DND-41 (cell line): Measurements from ENCODE around the gene CALY.

Experiments
- ATAC-seq: fragments of 200-7000 bp; cut with Tn5 transposase; 3 replicates; pipeline ENCODE4 v1.9.1; 2021; ENCODE audit warnings: low read depth; ENCODE audit not compliant: insufficient read depth
- DNase-seq: peaks from one replicate; pipeline ENCODE4 v3.0.0-alpha.2; 2020
- H2AFZ ChIP-seq: 2 replicates; pipeline ENCODE4 v1.6.0; 2012; ENCODE audit warnings: low read depth, low read length
- H3K27ac ChIP-seq: 2 replicates; pipeline ENCODE4 v1.5.1; 2012; ENCODE audit warnings: low read length, inconsistent platforms
- H3K27me3 ChIP-seq: fragments of 200-600 bp; sonication (generic); 2 replicates; pipeline ENCODE4 v1.6.0; 2012; ENCODE audit warnings: low read length, mild to moderate bottlenecking, inconsistent platforms; ENCODE audit not compliant: insufficient read depth, poor library complexity
- H3K36me3 ChIP-seq: 2 replicates; pipeline ENCODE4 v1.5.1; 2012; ENCODE audit warnings: low read length, inconsistent platforms; ENCODE audit not compliant: insufficient read depth
- H3K4me1 ChIP-seq: 2 replicates; pipeline ENCODE4 v1.5.1; 2012; ENCODE audit warnings: mild to moderate bottlenecking, low read length; ENCODE audit not compliant: insufficient read depth
- H3K4me2 ChIP-seq: 2 replicates; pipeline ENCODE4 v1.6.0; 2012; ENCODE audit warnings: mild to moderate bottlenecking, moderate library complexity, low read length, inconsistent platforms; ENCODE audit not compliant: insufficient read depth
- H3K4me3 ChIP-seq, 2 experiments: fragments of 200-600 bp in 1 of 2; shearing (Covaris generic) in 1 of 2; 2 replicates each; pipeline ENCODE4 v1.5.1; 2012 to 2016; ENCODE audit warnings: inconsistent platforms in 2 of 2, low read length in 2 of 2, mild to moderate bottlenecking in 2 of 2, low read depth in 1 of 2, moderate library complexity in 1 of 2
- H3K79me2 ChIP-seq: 2 replicates; pipeline ENCODE4 v1.6.0; 2012; ENCODE audit warnings: low read length, inconsistent platforms; ENCODE audit not compliant: insufficient read depth
- H3K9ac ChIP-seq: 2 replicates; pipeline ENCODE4 v1.6.0; 2012; ENCODE audit warnings: low read depth, mild to moderate bottlenecking, inconsistent platforms, low read length, moderate library complexity
- H3K9me3 ChIP-seq: 2 replicates; pipeline ENCODE4 v1.5.1; 2012; ENCODE audit warnings: low read length, moderate library complexity, mild to moderate bottlenecking, inconsistent platforms; ENCODE audit not compliant: insufficient read depth, severe bottlenecking
- H4K20me1 ChIP-seq: 2 replicates; pipeline ENCODE4 v1.6.0; 2012; ENCODE audit warnings: low read length; ENCODE audit not compliant: insufficient read depth
- EZH2 ChIP-seq: IDR thresholded peaks from 3 replicates; pipeline ENCODE4 v1.6.1; 2012; ENCODE audit warnings: borderline replicate concordance, low read depth, mild to moderate bottlenecking, moderate library complexity, low read length, inconsistent platforms; ENCODE audit not compliant: severe bottlenecking
- TF ChIP-seq, protein P1 (sequence below): IDR thresholded peaks from 2 replicates; pipeline ENCODE4 v1.5.1; 2012; ENCODE audit warnings: borderline replicate concordance, low read length, moderate library complexity, mild to moderate bottlenecking; ENCODE audit not compliant: poor library complexity, severe bottlenecking; ENCODE audit errors: extremely low read depth

CALY gene

DNA sequence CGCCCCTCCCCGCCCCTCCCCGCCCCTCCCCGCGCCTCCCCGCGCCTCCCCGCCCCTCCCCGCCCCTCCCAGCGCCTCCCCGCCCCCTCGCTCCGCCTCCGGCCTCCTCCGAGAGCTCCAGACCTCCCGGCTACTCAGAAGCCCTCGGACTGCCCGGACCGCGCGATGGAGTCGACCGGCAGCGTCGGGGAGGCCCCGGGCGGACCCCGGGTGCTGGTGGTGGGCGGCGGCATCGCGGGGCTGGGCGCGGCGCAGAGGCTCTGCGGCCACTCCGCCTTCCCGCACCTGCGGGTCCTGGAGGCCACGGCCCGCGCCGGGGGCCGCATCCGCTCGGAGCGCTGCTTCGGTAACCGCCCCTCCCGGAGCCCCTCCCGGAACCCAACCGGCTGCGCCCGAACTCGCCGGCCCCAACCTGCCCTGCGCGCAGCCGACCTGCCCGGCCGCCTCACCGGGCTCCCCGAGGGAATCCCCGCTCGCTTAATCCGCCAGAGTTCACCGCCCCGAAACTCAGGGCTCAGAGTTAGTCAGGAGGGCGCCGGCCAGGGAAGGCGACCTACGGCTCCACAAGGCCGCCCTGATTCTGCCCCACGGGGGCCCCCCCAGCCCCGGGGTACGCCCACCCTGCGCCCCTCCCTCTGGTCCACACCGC lies 42.6 kb upstream of the CALY start, which contains the start of gene PAOX:
Gene PAOX, plus strand, starts transcription at position 111 of the 649 bp plus-strand sequence. Its CDS starts 55 bp downstream, at position 166.
- Histone ChIP-seq H4K20me1 (no peaks in the 10 kb centered on the region), H2AFZ (peak within 1 kb of the TSS; percentile 76), H3K4me1 (peaks cover 17% of the 10 kb centered on the region), H3K79me2 (no peaks in the 10 kb centered on the region), H3K4me2 (peak within 1 kb of the TSS; percentile 81), H3K36me3 (no peaks in the 10 kb centered on the region), H3K4me3 (peak within 1 kb of the TSS; percentile 13 to 59; a peak in 3 of 4 replicates), H3K27ac (no peak within 1 kb of the TSS; the same call in 1 of the 2 replicates), H3K27me3 (no peaks in the 10 kb centered on the region), H3K9me3 (no peaks in the 10 kb centered on the region), H3K9ac (peak within 1 kb of the TSS; percentile 57)
- ATAC-seq: no peak
- DNase-seq: no peak
- TF ChIP-seq EZH2: no peak
- TF ChIP-seq, protein P1, sequence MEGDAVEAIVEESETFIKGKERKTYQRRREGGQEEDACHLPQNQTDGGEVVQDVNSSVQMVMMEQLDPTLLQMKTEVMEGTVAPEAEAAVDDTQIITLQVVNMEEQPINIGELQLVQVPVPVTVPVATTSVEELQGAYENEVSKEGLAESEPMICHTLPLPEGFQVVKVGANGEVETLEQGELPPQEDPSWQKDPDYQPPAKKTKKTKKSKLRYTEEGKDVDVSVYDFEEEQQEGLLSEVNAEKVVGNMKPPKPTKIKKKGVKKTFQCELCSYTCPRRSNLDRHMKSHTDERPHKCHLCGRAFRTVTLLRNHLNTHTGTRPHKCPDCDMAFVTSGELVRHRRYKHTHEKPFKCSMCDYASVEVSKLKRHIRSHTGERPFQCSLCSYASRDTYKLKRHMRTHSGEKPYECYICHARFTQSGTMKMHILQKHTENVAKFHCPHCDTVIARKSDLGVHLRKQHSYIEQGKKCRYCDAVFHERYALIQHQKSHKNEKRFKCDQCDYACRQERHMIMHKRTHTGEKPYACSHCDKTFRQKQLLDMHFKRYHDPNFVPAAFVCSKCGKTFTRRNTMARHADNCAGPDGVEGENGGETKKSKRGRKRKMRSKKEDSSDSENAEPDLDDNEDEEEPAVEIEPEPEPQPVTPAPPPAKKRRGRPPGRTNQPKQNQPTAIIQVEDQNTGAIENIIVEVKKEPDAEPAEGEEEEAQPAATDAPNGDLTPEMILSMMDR: no peak

DNA sequence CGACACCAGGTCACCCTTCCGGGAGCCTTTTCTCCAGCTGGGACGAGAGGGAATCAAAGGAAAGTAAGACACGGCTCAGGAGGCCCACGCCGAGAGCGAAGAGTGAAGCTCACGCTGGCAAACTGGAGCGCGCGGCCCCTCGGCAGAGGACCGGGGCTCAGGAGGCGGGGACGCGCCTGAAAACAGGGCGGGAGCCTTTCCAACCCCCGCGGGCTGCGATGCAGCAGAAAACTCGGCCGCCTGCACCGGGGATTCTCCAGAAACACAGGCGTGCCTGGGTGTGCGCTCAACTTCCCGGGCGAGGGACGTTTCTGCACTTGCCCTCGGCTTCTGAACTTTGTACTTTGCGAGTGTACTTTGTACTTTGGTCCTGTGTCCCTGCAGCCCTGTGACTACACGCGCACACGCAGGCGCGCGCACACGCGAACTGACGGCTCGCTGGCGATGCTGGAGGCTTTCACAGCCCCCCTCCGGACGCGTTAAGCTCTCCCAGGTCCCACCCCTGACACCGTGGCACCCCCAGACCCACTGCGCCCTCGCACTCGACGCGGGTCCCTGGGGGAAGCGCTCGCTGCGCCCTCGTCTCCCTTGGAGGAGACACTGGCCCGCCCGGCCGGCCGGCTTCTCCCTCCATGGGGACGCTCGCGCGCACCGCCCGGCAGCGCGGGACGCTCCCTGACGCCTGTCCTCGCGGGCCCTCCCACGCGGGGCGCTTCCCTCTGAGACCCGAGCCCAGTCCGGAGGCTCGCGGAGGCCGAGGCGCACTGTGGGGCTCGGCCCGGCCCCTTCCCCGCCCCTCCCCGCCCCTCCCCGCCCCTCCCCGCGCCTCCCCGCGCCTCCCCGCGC lies 41.8 kb upstream of the CALY start:
- Histone ChIP-seq H3K27ac (no peak overlapping the region; the same call in 1 of the 2 replicates), H3K9ac (peak overlapping the region; percentile 57), H3K4me3 (peak overlapping the region; percentile 13 to 59; a peak in 3 of 4 replicates), H3K79me2 (no peaks in the 10 kb centered on the region), H3K4me2 (peak overlapping the region; percentile 81), H3K27me3 (no peaks in the 10 kb centered on the region), H4K20me1 (no peaks in the 10 kb centered on the region), H3K4me1 (peaks cover 24% of the 10 kb centered on the region), H3K36me3 (no peaks in the 10 kb centered on the region), H2AFZ (peak overlapping the region; percentile 76), H3K9me3 (no peaks in the 10 kb centered on the region)
- peak; percentile 64 for DNase-seq
- no peak for TF ChIP-seq EZH2
- TF ChIP-seq, protein P1: no peak
- ATAC-seq: peak; percentile 64

DNA sequence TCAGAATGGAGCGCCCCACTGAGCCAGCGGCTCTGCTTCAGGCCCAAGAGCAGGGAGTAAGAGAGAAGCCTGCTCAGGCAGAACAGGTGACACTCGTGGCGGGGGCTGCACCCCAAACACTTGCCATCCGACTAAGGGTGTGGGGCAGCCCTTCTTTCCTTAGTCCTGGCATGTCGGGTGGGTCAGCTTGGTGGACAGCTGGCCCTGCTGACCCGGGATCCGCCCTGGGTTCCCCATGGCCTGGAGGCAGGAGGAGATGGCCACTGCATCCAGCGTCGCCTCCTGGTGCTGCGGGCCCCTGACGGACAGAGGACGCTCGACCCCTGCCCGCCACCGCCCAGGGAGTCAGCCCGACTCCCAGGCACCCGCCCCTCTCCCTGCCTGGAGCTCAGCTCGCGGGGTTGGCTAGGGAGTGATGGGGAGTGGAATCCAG lies 41.1 kb upstream of the CALY start:
- Histone ChIP-seq H2AFZ (peak overlapping the region; percentile 76), H3K36me3 (no peaks in the 10 kb centered on the region), H3K4me3 (peak overlapping the region; percentile 13 to 59; a peak in 3 of 4 replicates), H3K4me1 (peaks cover 24% of the 10 kb centered on the region), H3K27me3 (no peaks in the 10 kb centered on the region), H3K9me3 (no peaks in the 10 kb centered on the region), H3K79me2 (no peaks in the 10 kb centered on the region), H3K27ac (no peak overlapping the region; the same call in 1 of the 2 replicates), H3K4me2 (peak overlapping the region; percentile 81), H3K9ac (peak overlapping the region; percentile 57), H4K20me1 (no peaks in the 10 kb centered on the region)
- no peak for TF ChIP-seq EZH2
- TF ChIP-seq, protein P1: no peak
- ATAC-seq: peak; percentile 1; the same call in 1 of the 3 replicates
- DNase-seq: no peak
